ENCODE results near the gene DPP10.

The DPP10 gene

GRCh38 chr2:115584507-115584906 lies 1142.1 kb downstream of the DPP10 start:
- Mint-ChIP-seq H3K9me3 (peaks cover 27% of the 10 kb centered on the region), H3K4me1 (ENCODE audit: low read depth) (no peaks in the 10 kb centered on the region), H3K27ac (no peak overlapping the region), H3K4me3 (no peak overlapping the region), H3K27me3 (ENCODE audit: low read depth) (no peaks in the 10 kb centered on the region), H3K36me3 (ENCODE audit: low read depth) (no peaks in the 10 kb centered on the region)

- Mint-ChIP-seq H3K9me3 (peaks cover 26% of the 10 kb centered on the region), H3K4me1 (ENCODE audit: low read depth) (no peaks in the 10 kb centered on the region), H3K36me3 (ENCODE audit: low read depth) (no peaks in the 10 kb centered on the region), H3K27ac (no peak overlapping the region), H3K27me3 (ENCODE audit: low read depth) (no peaks in the 10 kb centered on the region), H3K4me3 (no peak overlapping the region)
These were observed 1154.4 kb downstream of the DPP10 start for GRCh38 chr2:115596659-115597375.

- Mint-ChIP-seq H3K27ac (no peak overlapping the region), H3K27me3 (ENCODE audit: low read depth) (no peaks in the 10 kb centered on the region), H3K9me3 (peaks cover 20% of the 10 kb centered on the region), H3K4me1 (ENCODE audit: low read depth) (no peaks in the 10 kb centered on the region), H3K4me3 (no peak overlapping the region), H3K36me3 (ENCODE audit: low read depth) (no peaks in the 10 kb centered on the region)
These were observed 1160.8 kb downstream of the DPP10 start for GRCh38 chr2:115603285-115603684.

- H3K36me3 Mint-ChIP-seq (ENCODE audit: low read depth), result no peaks in the 10 kb centered on the region
- no peak overlapping the region for H3K4me3 Mint-ChIP-seq
- no peaks in the 10 kb centered on the region for H3K4me1 Mint-ChIP-seq (ENCODE audit: low read depth)
- peaks cover 24% of the 10 kb centered on the region for H3K9me3 Mint-ChIP-seq
- H3K27me3 Mint-ChIP-seq (ENCODE audit: low read depth), result no peaks in the 10 kb centered on the region
- H3K27ac Mint-ChIP-seq, result no peak overlapping the region
These were observed 1163.9 kb downstream of the DPP10 start for GRCh38 chr2:115606350-115606749.

GRCh38 chr2:115609978-115610377 lies 1167.5 kb downstream of the DPP10 start:
- no peaks in the 10 kb centered on the region for H3K36me3 Mint-ChIP-seq (ENCODE audit: low read depth)

GRCh38 chr2:115610888-115611287 lies 1168.4 kb downstream of the DPP10 start:
- H3K4me1 Mint-ChIP-seq (ENCODE audit: low read depth), result no peaks in the 10 kb centered on the region
- no peaks in the 10 kb centered on the region for H3K36me3 Mint-ChIP-seq (ENCODE audit: low read depth)
- H3K4me3 Mint-ChIP-seq, result no peak overlapping the region
- H3K27me3 Mint-ChIP-seq (ENCODE audit: low read depth), result no peaks in the 10 kb centered on the region
- no peak overlapping the region for H3K27ac Mint-ChIP-seq
- H3K9me3 Mint-ChIP-seq, result peaks cover 32% of the 10 kb centered on the region

More at GRCh38 chr2:115609978-115610377, 1167.5 kb downstream of the DPP10 start:
- no peaks in the 10 kb centered on the region for H3K27me3 Mint-ChIP-seq (ENCODE audit: low read depth)
- H3K27ac Mint-ChIP-seq, result no peak overlapping the region
- H3K4me3 Mint-ChIP-seq, result no peak overlapping the region
- no peaks in the 10 kb centered on the region for H3K4me1 Mint-ChIP-seq (ENCODE audit: low read depth)
- peaks cover 32% of the 10 kb centered on the region for H3K9me3 Mint-ChIP-seq

- Mint-ChIP-seq H3K27ac (no peak overlapping the region), H3K36me3 (ENCODE audit: low read depth) (no peaks in the 10 kb centered on the region), H3K4me1 (ENCODE audit: low read depth) (no peaks in the 10 kb centered on the region), H3K27me3 (ENCODE audit: low read depth) (no peaks in the 10 kb centered on the region), H3K4me3 (no peak overlapping the region), H3K9me3 (peaks cover 14% of the 10 kb centered on the region)
These were observed 1181.9 kb downstream of the DPP10 start for GRCh38 chr2:115624332-115624731.

GRCh38 chr2:115634578-115634977 lies 1192.1 kb downstream of the DPP10 start:
- H3K9me3 Mint-ChIP-seq, result peaks cover 41% of the 10 kb centered on the region
- no peaks in the 10 kb centered on the region for H3K4me1 Mint-ChIP-seq (ENCODE audit: low read depth)
- no peak overlapping the region for H3K4me3 Mint-ChIP-seq

GRCh38 chr2:115635430-115635829 lies 1193.0 kb downstream of the DPP10 start:
- peaks cover 43% of the 10 kb centered on the region for H3K9me3 Mint-ChIP-seq
- no peaks in the 10 kb centered on the region for H3K36me3 Mint-ChIP-seq (ENCODE audit: low read depth)
- no peak overlapping the region for H3K4me3 Mint-ChIP-seq
- no peaks in the 10 kb centered on the region for H3K27me3 Mint-ChIP-seq (ENCODE audit: low read depth)
- no peak overlapping the region for H3K27ac Mint-ChIP-seq
- H3K4me1 Mint-ChIP-seq (ENCODE audit: low read depth), result no peaks in the 10 kb centered on the region

More at GRCh38 chr2:115634578-115634977, 1192.1 kb downstream of the DPP10 start:
- Mint-ChIP-seq H3K27me3 (ENCODE audit: low read depth) (no peaks in the 10 kb centered on the region), H3K27ac (no peak overlapping the region), H3K36me3 (ENCODE audit: low read depth) (no peaks in the 10 kb centered on the region)

GRCh38 chr2:115649731-115650130 lies 1207.3 kb downstream of the DPP10 start:
- Mint-ChIP-seq H3K9me3 (peaks cover 17% of the 10 kb centered on the region), H3K4me1 (ENCODE audit: low read depth) (no peaks in the 10 kb centered on the region), H3K27ac (no peak overlapping the region), H3K4me3 (no peak overlapping the region), H3K36me3 (ENCODE audit: low read depth) (no peaks in the 10 kb centered on the region), H3K27me3 (ENCODE audit: low read depth) (no peaks in the 10 kb centered on the region)

GRCh38 chr2:115650827-115651226 lies 1208.4 kb downstream of the DPP10 start:
- Mint-ChIP-seq H3K27me3 (ENCODE audit: low read depth) (no peaks in the 10 kb centered on the region), H3K27ac (no peak overlapping the region), H3K36me3 (ENCODE audit: low read depth) (no peaks in the 10 kb centered on the region), H3K4me3 (no peak overlapping the region), H3K9me3 (peaks cover 11% of the 10 kb centered on the region), H3K4me1 (ENCODE audit: low read depth) (no peaks in the 10 kb centered on the region)

- no peaks in the 10 kb centered on the region for H3K36me3 Mint-ChIP-seq (ENCODE audit: low read depth)
- no peaks in the 10 kb centered on the region for H3K4me1 Mint-ChIP-seq (ENCODE audit: low read depth)
- H3K4me3 Mint-ChIP-seq, result no peak overlapping the region
- peaks cover 8% of the 10 kb centered on the region for H3K9me3 Mint-ChIP-seq
- no peaks in the 10 kb centered on the region for H3K27me3 Mint-ChIP-seq (ENCODE audit: low read depth)
- H3K27ac Mint-ChIP-seq, result no peak overlapping the region
These were observed 1210.2 kb downstream of the DPP10 start for GRCh38 chr2:115652652-115653051.

GRCh38 chr2:115654362-115654761 lies 1211.9 kb downstream of the DPP10 start:
- H3K36me3 Mint-ChIP-seq (ENCODE audit: low read depth), result no peaks in the 10 kb centered on the region
- H3K4me1 Mint-ChIP-seq (ENCODE audit: low read depth), result no peaks in the 10 kb centered on the region
- no peaks in the 10 kb centered on the region for H3K27me3 Mint-ChIP-seq (ENCODE audit: low read depth)
- no peak overlapping the region for H3K27ac Mint-ChIP-seq
- peaks cover 8% of the 10 kb centered on the region for H3K9me3 Mint-ChIP-seq
- no peak overlapping the region for H3K4me3 Mint-ChIP-seq

GRCh38 chr2:115678129-115678528 lies 1235.7 kb downstream of the DPP10 start:
- Mint-ChIP-seq H3K27ac (no peak overlapping the region), H3K9me3 (peaks cover 31% of the 10 kb centered on the region), H3K36me3 (ENCODE audit: low read depth) (no peaks in the 10 kb centered on the region), H3K4me3 (no peak overlapping the region), H3K4me1 (ENCODE audit: low read depth) (no peaks in the 10 kb centered on the region), H3K27me3 (ENCODE audit: low read depth) (no peaks in the 10 kb centered on the region)

GRCh38 chr2:115684345-115684744 lies 1241.9 kb downstream of the DPP10 start:
- H3K36me3 Mint-ChIP-seq (ENCODE audit: low read depth), result no peaks in the 10 kb centered on the region
- no peaks in the 10 kb centered on the region for H3K27me3 Mint-ChIP-seq (ENCODE audit: low read depth)
- H3K27ac Mint-ChIP-seq, result no peak overlapping the region
- H3K4me3 Mint-ChIP-seq, result no peak overlapping the region
- peaks cover 17% of the 10 kb centered on the region for H3K9me3 Mint-ChIP-seq
- no peaks in the 10 kb centered on the region for H3K4me1 Mint-ChIP-seq (ENCODE audit: low read depth)
